Measurements from ENCODE around the gene SLC17A9. TPM values are rescaled to one million over a fixed set of nuclear protein-coding genes. Genes with fewer than 3 reads are reported as not detected.

Gene SLC17A9
- total RNA-seq, 1 experiment from 2014 or later = 0.17 TPM

DNA sequence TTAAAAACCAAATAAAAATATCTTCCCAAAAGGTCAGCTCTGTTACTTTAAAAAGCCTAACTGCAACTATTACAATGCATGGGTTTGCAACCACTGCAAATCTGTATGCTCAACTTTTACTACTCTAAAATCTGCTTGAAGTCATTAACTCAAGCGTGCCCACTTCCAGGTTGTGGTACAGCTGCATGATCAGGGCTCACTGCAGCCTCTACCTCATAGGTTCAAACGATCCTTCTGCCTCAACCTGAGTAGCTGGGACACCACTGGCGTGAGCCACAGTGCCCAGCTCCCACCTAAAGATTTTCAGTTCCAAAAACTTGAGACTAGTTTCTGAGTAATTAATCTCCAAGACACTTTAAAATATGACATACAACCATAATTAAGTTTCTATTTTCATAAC lies 34.4 kb upstream of the SLC17A9 start:
- TF ChIP-seq EZH2 (IDR thresholded peaks at IDR 0.05; ENCODE audit: borderline replicate concordance, low read depth, low read length, poor library complexity, severe bottlenecking) (no peak), CTCF (conservative IDR thresholded peaks at IDR 0.05; ENCODE audit: low read depth, low read length) (no peak)
- BruUV-seq (replicated peaks) = no TSS peak
- H3K4me3 ChIP-seq (ENCODE audit: low read depth, low read length, poor library complexity, severe bottlenecking) = no peak overlapping the region
- peaks cover 5% of the 10 kb centered on the region for H3K36me3 ChIP-seq (ENCODE audit: insufficient read depth, low read length, poor library complexity, severe bottlenecking)
- DNase-seq (ENCODE audit: low spot score) = no peak
- H3K4me1 ChIP-seq (ENCODE audit: insufficient read depth, low read length, poor library complexity, severe bottlenecking) = peaks cover 66% of the 10 kb centered on the region
- no peaks in the 10 kb centered on the region for H3K9me3 ChIP-seq (ENCODE audit: low read depth, low read length, poor library complexity, severe bottlenecking)
- ChIA-PET POLR2A (ENCODE audit: low non-redundant PET) (no interaction called here), CTCF (no interaction called here)
- intact Hi-C loops (cut with micrococcal nuclease; ENCODE audit: unreplicated experiment) = no loop called here
- no peak overlapping the region for H3K27ac ChIP-seq (ENCODE audit: low read depth, low read length, poor library complexity, severe bottlenecking)
- H3K27me3 ChIP-seq (replicated peaks; ENCODE audit: insufficient read depth, low read depth, low read length, poor library complexity) = no peaks in the 10 kb centered on the region

- intact Hi-C loops (cut with micrococcal nuclease; ENCODE audit: unreplicated experiment) = no loop called here
- H3K27me3 ChIP-seq (replicated peaks; ENCODE audit: insufficient read depth, low read depth, low read length, poor library complexity) = no peaks in the 10 kb centered on the region
- H3K36me3 ChIP-seq (ENCODE audit: insufficient read depth, low read length, poor library complexity, severe bottlenecking) = no peaks in the 10 kb centered on the region
- H3K4me1 ChIP-seq (ENCODE audit: insufficient read depth, low read length, poor library complexity, severe bottlenecking) = peaks cover 69% of the 10 kb centered on the region
- no peak for TF ChIP-seq EZH2 (IDR thresholded peaks at IDR 0.05; ENCODE audit: borderline replicate concordance, low read depth, low read length, poor library complexity, severe bottlenecking)
- no peak for TF ChIP-seq CTCF (conservative IDR thresholded peaks at IDR 0.05; ENCODE audit: low read depth, low read length)
- BruUV-seq (replicated peaks) = no TSS peak
- CTCF ChIA-PET = interaction anchor here (0.6 kb wide), 1 partner anchor 57 kb away, joined by 4 read pairs; no protein-coding TSS in a partner anchor
- no peaks in the 10 kb centered on the region for H3K9me3 ChIP-seq (ENCODE audit: low read depth, low read length, poor library complexity, severe bottlenecking)
- no peak overlapping the region for H3K27ac ChIP-seq (ENCODE audit: low read depth, low read length, poor library complexity, severe bottlenecking)
- DNase-seq (ENCODE audit: low spot score) = no peak
- H3K4me3 ChIP-seq (ENCODE audit: low read depth, low read length, poor library complexity, severe bottlenecking) = no peak overlapping the region
- POLR2A ChIA-PET (ENCODE audit: low non-redundant PET) = no interaction called here
These were observed 33.7 kb upstream of the SLC17A9 start for GRCh38 chr20:62918831-62919230.

DNA sequence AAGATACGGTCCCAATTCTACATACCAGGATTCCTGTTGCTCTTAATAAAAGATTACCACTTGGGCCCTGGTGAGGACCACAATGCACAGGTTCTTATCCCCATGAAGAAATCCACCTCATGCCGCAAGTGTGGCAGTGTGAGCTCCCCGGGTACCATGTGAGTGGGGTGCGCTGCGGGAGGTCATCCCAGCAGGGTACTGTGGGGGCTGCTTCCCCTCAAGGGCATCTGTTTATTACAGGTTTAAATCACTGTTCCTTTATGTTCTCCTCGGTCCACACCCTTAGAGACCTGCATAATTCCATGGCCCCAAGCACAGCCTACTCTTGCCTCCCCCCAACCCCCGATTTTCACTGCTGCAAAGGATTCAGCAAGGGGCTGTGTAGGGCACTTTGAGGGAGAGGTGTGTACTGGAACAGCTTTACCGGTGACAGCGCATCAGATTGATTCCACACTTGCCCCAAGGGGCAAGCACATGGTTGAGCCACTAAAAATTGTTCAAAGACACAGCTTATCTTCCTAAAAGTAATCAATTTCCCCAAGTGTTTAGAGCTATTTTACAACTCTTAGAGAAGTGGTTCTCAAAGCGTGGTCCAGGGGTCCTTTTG lies 32.4 kb upstream of the SLC17A9 start:
- BruUV-seq (replicated peaks) = no TSS peak
- ChIA-PET POLR2A (ENCODE audit: low non-redundant PET) (no interaction called here), CTCF (no interaction called here)
- peak overlapping the region; percentile 29 for H3K27ac ChIP-seq (ENCODE audit: low read depth, low read length, poor library complexity, severe bottlenecking)
- H3K9me3 ChIP-seq (ENCODE audit: low read depth, low read length, poor library complexity, severe bottlenecking) = no peaks in the 10 kb centered on the region
- no peak for DNase-seq (ENCODE audit: low spot score)
- no peak for TF ChIP-seq CTCF (conservative IDR thresholded peaks at IDR 0.05; ENCODE audit: low read depth, low read length)
- TF ChIP-seq EZH2 (IDR thresholded peaks at IDR 0.05; ENCODE audit: borderline replicate concordance, low read depth, low read length, poor library complexity, severe bottlenecking) = no peak
- peaks cover 73% of the 10 kb centered on the region for H3K4me1 ChIP-seq (ENCODE audit: insufficient read depth, low read length, poor library complexity, severe bottlenecking)
- intact Hi-C loops (cut with micrococcal nuclease; ENCODE audit: unreplicated experiment) = no loop called here
- no peaks in the 10 kb centered on the region for H3K36me3 ChIP-seq (ENCODE audit: insufficient read depth, low read length, poor library complexity, severe bottlenecking)
- H3K4me3 ChIP-seq (ENCODE audit: low read depth, low read length, poor library complexity, severe bottlenecking) = no peak overlapping the region
- no peaks in the 10 kb centered on the region for H3K27me3 ChIP-seq (replicated peaks; ENCODE audit: insufficient read depth, low read depth, low read length, poor library complexity)

Measured in A673 (cell line).